GM21786 (cell line): ENCODE data around the gene OBSCN.

Experiments
- ATAC-seq: cut with Tn5 transposase; IDR thresholded peaks from one replicate; pipeline ENCODE4 v1.9.1; 2021; ENCODE audit not compliant: unreplicated experiment

Gene OBSCN

DNA sequence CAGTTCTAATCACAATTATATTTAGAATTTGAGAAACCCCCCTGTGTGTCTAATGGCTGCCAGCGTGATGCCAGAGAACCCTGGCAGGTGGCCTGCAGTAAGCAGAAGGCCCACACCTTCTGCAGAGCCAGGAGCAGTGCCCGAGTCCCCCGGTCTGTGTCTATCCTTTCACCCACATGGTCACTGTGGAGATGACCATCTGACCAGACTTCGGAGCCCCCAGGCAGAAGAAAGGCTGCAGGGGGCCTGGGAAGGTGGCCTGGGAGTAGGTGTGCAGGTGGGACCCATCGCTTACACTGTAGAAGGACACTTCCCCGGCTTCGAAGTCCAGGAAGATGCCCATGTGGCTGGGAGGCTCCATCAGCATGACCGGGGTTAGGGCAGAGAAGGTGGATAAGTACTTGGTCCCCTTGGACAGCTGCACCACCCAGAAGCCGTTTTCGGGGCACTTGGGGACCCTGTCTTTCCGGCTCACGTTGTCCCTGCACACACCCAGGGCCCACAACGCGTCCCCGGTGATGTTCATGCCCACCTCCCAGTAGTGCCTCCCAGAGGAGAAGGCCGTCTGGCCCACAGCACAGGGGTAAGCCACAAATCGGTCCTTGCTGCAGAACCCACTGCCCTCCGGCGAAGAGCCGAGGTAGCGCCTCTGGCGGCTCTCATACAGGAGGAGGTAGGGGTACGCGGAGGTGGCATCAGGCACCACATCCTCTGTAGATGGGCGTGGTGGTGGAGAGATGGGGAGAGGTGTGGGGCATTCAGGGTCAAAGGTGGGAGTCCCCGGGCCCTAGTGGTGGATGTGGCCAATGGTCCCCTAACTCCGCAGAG, 200.4 kb downstream of the OBSCN start:
- ATAC-seq = no peak

GRCh38 chr1:228408869-228409805, 201.3 kb downstream of the OBSCN start:
- no peak for ATAC-seq

- ATAC-seq = no peak
These were observed 202.2 kb downstream of the OBSCN start for GRCh38 chr1:228410015-228410414.

DNA sequence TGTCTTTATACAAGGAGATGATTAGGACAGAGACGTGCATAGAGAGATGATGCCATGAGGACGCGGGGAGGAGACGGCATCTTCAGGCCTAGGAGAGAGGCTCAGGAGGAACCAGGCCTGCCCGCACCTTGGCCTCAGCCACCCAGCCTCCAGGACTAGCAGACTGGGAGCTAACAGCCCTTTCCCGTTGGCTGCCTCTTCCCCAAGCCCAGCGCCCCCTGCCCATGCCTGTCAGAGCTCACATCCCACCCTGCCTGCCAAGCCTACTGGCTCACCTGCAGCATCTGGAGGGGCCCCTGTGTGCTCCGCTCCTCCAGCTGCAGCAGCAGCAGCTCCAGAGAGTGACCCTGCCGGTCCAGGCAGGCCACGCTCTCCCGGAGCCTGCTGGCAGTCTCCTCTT, 202.8 kb downstream of the OBSCN start:
- no peak for ATAC-seq

DNA sequence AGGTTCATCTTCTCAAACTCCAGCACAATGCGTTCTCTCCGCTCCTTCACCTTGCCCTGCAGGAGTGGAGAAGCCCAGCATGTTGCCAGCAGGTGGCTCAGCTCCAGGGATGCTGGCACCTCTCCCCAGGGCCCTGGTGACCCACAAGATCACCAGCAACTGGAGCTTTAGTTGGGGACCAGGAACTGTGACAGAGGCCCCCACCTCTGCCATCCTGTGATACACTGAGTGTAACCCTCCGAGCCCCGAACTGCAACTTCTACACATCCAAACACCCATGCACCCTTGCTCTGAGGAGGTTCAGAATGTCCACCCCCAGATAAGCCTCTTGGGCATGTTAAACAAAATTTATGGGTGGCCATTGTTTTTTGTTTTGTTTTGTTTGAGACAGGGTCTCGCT, 203.3 kb downstream of the OBSCN start:
- ATAC-seq = no peak

DNA sequence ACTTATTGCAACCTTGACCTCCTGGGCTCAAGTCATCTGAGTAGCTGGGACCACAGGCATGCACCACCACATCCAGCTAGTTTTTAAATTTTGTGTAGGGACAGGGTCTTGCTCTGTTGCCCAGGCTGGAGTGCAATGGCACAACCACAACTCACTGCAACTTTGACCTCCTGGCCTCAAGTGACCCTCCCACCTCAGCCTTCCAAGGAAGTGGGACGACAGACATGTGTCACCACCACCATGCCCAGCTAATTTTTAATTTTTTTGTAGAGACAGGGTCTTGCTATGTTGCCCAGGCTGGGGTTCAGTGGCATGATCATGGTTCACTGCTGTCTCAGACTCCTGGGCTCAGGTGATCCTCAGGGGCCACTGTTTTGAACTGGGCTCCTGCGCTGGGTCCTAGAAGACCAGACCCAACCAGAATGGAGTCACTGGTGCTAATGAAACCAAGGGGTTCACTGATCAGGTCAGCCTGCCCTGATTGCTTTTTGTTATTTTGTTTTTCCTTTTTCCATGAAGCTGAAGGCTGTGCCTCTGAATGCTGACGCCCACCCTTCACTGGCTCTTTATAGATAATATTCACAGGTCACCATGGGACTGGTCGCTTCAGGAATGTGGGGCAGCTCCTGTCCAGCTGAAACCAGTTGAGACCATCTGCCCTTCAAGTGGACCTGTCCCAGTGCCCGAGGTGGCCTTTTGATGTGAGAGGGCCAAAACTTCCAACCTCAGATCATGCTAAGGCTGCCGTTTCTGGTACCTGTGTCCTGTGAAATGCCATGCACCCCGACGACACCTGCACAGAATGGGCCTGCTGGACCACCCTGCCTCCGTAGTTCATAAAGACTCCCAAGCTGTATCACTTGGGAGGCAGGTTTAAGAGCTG, 203.9 kb downstream of the OBSCN start:
- ATAC-seq = no peak

- ATAC-seq = no peak
These were observed 205.6 kb downstream of the OBSCN start for GRCh38 chr1:228413241-228414010.

GRCh38 chr1:228414511-228415211, 206.8 kb downstream of the OBSCN start:
- ATAC-seq = no peak

GRCh38 chr1:228415221-228415620, 207.4 kb downstream of the OBSCN start:
- ATAC-seq = no peak

DNA sequence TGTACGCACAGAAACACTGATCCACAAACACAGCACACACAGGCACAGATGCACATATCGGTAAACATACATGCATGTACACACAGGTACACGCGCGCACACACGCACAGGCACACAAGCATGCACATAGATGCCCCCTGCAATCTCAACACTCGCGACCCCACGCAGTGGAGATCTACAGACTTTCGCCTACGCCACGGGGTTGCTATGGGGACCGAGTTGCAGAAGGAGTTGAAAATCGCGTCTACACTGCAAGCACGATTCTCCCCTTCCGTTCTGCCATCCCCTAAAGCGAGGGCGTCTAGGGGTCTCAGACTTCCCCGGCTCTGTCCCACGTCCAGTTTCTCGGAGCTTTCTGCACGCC, 208.0 kb downstream of the OBSCN start:
- ATAC-seq = no peak

DNA sequence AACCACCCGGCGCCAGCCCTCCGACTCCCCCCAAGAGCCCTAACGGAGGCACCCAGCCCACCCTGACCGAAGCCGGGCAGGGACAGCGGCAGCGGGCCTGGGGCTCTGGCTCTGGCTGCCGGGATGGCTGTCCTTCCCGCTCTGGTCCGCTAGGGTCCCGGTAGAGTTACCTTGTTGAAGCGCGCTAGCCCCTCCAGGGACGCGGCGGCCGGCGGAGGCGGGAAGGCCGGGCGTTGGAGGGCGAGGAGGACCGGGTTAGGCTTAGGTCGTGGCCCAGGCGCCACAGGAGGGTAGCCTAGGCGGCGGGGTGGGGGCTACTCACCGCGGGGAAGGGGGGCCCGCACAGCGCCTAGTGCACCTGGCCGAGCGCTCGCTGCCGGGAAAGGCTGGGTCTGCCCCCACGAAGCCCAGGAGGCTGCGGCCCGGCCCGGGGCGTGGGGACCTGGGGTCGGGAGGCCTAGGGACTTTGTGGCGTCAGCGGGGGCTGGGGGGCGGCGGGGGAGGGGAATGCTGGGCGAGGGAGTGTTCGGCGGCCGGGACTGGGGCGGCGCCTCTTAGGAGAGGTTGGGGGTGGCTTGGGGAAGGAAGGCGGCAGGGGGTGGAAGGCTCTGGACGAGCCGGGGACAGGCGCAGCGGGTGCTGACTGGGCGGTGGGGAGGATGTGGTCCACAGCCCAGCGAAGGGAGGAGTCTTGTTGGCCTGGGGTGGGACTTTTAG, 208.5 kb downstream of the OBSCN start, which contains the start of gene TRIM17:
Gene TRIM17 (minus strand): TSS at position 645 of the 717 bp plus-strand sequence. CDS start 1,789 bp downstream, outside the sequence.
- no peak for ATAC-seq

GRCh38 chr1:228417061-228417460, 209.2 kb downstream of the OBSCN start:
- ATAC-seq = no peak

GRCh38 chr1:228417483-228418203, 209.8 kb downstream of the OBSCN start:
- ATAC-seq = no peak

GRCh38 chr1:228420968-228421826, 213.4 kb downstream of the OBSCN start:
- no peak for ATAC-seq

GRCh38 chr1:228423404-228424053, 215.7 kb downstream of the OBSCN start:
- no peak for ATAC-seq

DNA sequence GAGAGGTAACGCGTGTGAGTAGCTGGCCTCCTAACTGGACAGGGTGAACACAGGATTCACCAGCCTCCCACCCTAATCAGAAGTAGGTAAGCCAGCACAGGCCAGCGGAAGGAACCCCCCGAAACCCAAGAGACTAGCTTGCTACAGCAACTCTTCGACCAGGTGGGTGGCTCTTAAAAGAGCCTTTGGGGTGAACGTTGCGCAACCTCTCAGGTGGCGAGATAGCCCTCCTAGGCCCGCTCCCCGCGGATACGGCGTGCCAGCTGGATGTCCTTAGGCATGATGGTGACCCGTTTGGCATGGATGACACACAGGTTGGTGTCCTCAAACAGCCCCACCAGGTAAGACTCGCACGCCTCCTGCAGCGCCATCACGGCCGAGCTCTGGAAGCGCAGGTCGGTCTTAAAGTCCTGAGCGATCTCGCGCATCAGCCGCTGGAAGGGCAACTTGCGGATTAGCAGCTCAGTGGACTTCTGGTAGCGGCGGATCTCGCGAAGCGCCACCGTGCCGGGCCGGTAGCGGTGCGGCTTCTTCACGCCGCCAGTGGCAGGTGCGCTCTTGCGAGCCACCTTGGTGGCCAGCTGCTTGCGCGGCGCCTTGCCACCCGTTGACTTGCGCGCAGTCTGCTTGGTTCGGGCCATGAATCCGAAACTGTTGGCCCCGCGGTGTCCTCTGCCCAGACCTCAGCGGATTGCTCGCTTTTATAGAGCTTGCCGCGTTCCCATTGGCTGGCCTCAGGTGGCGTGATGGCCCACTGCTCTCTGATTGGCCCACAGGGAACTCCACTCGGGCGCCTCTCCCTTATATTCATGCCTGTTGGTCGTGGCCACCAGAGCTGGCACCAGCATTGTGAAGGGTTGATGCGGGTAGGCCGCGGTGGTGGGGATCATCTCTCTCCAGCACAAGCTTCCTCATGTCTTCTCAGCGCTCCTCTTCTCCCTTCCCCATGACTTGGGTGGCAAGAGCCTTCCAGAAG, 217.1 kb downstream of the OBSCN start:
- ATAC-seq = no peak
